Stimulated activated CD4-positive, alpha-beta T cell treated with anti-CD3 and anti-CD28 coated beads, Interleukin-1b, Interleukin-23, amount 100 ng/mL, for 48 hours (primary cell): ENCODE data around the gene YJU2.

Experiments
- DNase-seq: peaks from one replicate; pipeline ENCODE4 v3.0.0-alpha.2; 2020

YJU2 gene

GRCh38 chr19:4301590-4302242, 54.8 kb downstream of the YJU2 start:
- no peak for DNase-seq

GRCh38 chr19:4302243-4302640, 55.4 kb downstream of the YJU2 start, which contains the start of gene TMIGD2:
Gene TMIGD2, minus strand, starts transcription at chr19:4302389. Its CDS starts 4 bp downstream, at chr19:4302385.
- no peak for DNase-seq

DNA sequence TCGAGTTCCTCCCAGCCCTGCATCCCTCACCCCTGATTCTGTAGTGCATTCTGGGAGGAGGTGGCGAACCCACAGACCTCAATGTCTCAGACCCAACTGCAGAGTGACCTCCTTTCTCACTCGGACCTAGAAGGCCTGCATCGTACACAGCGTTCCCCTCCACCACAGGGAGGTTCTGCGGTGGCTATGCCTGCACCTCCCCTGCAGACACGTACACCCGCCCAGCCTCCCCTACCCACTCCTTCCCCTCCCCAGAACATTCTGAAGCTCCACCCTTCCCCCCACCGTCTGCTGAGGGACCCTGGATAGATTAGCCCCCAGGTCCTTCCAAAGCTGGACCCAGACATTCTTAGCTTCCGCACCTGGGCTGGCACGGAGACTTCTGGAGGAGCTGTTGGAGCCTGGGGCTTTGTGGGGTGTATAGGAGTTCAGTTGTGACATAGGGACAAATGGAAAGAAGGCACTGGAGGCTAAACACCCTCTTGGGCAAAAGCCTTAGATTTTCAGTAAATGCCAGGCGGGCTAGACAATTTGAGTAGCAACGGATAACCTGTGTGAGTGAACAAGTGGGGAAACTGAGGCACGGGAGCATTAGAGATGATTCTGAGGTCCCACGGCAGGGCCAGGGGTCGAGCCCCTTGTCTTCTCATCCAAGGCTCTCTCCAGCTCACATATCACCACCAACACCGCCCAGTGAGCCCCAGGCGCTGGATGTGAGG, 57.1 kb downstream of the YJU2 start:
- no peak for DNase-seq

GRCh38 chr19:4304538-4305256, 57.8 kb downstream of the YJU2 start, which contains the start of gene FSD1:
Gene FSD1, plus strand, starts transcription at chr19:4304598. Its CDS starts 149 bp downstream, at chr19:4304747.
- DNase-seq = peak; percentile 82

GRCh38 chr19:4305257-4305612, 58.4 kb downstream of the YJU2 start:
- DNase-seq = no peak

- no peak for DNase-seq
Observed at GRCh38 chr19:4305659-4306058, 58.8 kb downstream of the YJU2 start.

DNA sequence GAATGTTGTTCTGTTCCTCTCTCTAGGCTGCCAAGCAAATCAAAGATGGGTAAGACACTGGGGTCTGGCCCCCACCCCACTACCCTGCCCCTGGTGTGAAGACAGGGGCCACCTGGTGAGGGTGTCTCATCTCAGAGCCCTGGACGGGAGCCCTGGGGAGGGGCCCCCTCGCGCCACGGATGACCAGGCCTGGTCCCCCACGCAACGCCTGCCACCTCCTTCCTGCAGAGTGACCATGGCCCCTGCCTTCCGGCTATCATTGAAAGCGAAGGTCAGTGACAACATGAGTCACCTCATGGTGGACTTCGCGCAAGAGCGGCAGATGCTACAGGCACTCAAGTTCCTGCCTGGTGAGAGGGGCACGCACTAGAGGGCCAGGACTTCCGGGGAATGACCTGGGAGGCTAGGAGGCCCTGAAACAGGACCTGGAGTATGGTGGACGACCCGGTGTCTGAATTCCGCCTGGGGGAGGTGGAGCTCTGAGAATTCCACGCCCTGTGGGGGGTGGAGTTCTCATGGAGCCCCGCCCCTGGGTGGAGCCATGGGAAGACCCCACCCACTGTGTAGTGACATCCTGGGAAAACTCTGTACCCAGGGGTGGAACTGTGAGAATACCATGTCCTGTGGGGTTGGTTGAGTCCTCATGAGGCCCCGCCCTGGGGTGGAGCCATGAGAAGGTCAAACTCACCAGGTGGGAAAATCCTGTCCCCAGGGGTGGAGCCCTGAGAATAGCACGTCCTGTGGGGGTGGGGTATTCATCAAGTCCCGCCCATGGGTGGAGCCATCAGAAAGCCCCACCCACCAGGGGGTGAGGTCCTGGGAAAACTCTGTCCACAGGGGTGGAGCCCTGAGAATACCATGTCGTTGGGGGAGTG, 63.6 kb downstream of the YJU2 start:
- no peak for DNase-seq

GRCh38 chr19:4313847-4314490, 67.1 kb downstream of the YJU2 start:
- DNase-seq = no peak

DNA sequence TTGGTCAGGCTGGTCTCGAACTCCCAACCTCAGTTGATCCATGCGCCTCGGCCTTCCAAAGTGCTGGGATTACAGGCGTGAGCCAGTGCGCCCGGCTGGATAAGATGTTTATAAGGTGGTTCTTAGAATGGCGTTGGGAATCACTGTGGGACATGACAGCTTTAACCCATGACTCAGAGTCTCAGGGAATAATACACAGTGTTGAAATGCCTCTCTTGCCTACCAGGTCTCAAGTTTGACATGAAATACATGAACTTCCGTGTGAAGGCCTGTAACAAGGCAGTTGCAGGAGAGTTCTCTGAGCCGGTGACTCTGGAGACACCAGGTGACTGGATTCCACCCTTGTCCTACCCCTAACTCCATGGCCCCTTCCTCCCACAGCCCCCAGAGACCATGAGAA, 70.1 kb downstream of the YJU2 start:
- DNase-seq = no peak

- no peak for DNase-seq
Observed at GRCh38 chr19:4318460-4318859, 71.6 kb downstream of the YJU2 start.
